ENCODE measurements around the gene TMEM74B. TPM values are rescaled to one million over a fixed set of nuclear protein-coding genes. Genes with fewer than 3 reads are reported as not detected.

TMEM74B gene
- total RNA-seq, 1 experiment from 2014 or later: 4.9 TPM

- Histone ChIP-seq H3K27me3 (ENCODE audit: insufficient read depth, low read length) (no peaks in the 10 kb centered on the region; the same call in 1 of the 2 replicates), H2BK120ac (ENCODE audit: low read depth, low read length, poor library complexity, severe bottlenecking) (no peak overlapping the region), H3K23ac (ENCODE audit: insufficient read length, low read depth, low read length) (no peak overlapping the region), H4K8ac (replicated peaks; ENCODE audit: insufficient read length, low read depth, low read length) (no peak overlapping the region), H3K4me1 (ENCODE audit: insufficient read depth, low read length) (no peaks in the 10 kb centered on the region), H2BK5ac (ENCODE audit: insufficient read length, low read length) (no peak overlapping the region), H3K23me2 (ENCODE audit: insufficient read length, low read depth, low read length, poor library complexity, severe bottlenecking) (no peaks in the 10 kb centered on the region), H2AK5ac (ENCODE audit: insufficient read length, low read length) (no peak overlapping the region), H3K79me1 (ENCODE audit: insufficient read depth, low read depth, low read length, poor library complexity, severe bottlenecking) (no peaks in the 10 kb centered on the region), H3K4me2 (ENCODE audit: insufficient read depth, insufficient read length, low read length) (no peak overlapping the region), H3K4ac (ENCODE audit: low read depth, low read length) (no peak overlapping the region), H3K56ac (ENCODE audit: insufficient read length, low read depth, low read length) (no peak overlapping the region), H3K9me3 (ENCODE audit: control insufficient read depth, low read depth, low read length) (no peaks in the 10 kb centered on the region), H2BK20ac (ENCODE audit: low read depth, low read length, poor library complexity, severe bottlenecking) (no peak overlapping the region), H3K27ac (ENCODE audit: insufficient read length, low read depth, low read length) (no peak overlapping the region), H3K79me2 (ENCODE audit: insufficient read depth, low read length) (no peaks in the 10 kb centered on the region; the same call in 1 of the 2 replicates), H2BK15ac (ENCODE audit: low read depth, low read length) (no peak overlapping the region), H4K91ac (ENCODE audit: insufficient read length, low read depth, low read length) (no peak overlapping the region), H3T11ph (ENCODE audit: low read length) (no peak overlapping the region), H2AFZ (ENCODE audit: low read length) (no peak overlapping the region), H4K5ac (ENCODE audit: insufficient read length, low read depth, low read length) (no peak overlapping the region), H2BK12ac (ENCODE audit: insufficient read length, low read depth, low read length) (no peak overlapping the region), H3K14ac (ENCODE audit: insufficient read depth, low read length) (no peak overlapping the region), H4K20me1 (ENCODE audit: control insufficient read depth, insufficient read depth, insufficient read length) (no peaks in the 10 kb centered on the region), H3K18ac (ENCODE audit: insufficient read length, low read depth, low read length) (no peak overlapping the region), H3K9ac (ENCODE audit: extremely low read depth, insufficient read length, low read length) (no peak overlapping the region)
- WGBS (ENCODE audit: extremely low coverage, insufficient read length, low lambda C conversion rate): no CpG with 5 or more reads among the region's 9 CpGs
- Mint-ChIP-seq H3K9me3 (no peaks in the 10 kb centered on the region), H3K27me3 (ENCODE audit: low read depth) (no peaks in the 10 kb centered on the region), H3K4me1 (no peaks in the 10 kb centered on the region), H3K4me3 (no peak overlapping the region), H3K36me3 (ENCODE audit: insufficient read depth in 1 of 3, low read depth in 3 of 3) (peaks cover 39 to 82% (median 68%) of the 10 kb centered on the region in 3 experiments; a peak in 6 of 7 replicates), H3K27ac (no peak overlapping the region)
- TF ChIP-seq CTCF (conservative IDR thresholded peaks at IDR 0.05): no peak
- DNase-seq: no peak
These were observed 18.8 kb downstream of the TMEM74B start for GRCh38 chr20:1165941-1166340.

All from H9 (cell line).